GM23338 (cell line): ENCODE data around the gene CHRNA4. TPM values are rescaled to one million over a fixed set of nuclear protein-coding genes. Genes with fewer than 3 reads are reported as not detected.
"Not testable (repeated sequence)": the region's sequence is repeated elsewhere in the genome, so short reads cannot be mapped to it uniquely, and the experiment has no call there.

ENCODE experiments used
- ATAC-seq: fragments of 200-7000 bp; cut with Tn5 transposase; 3 replicates; pipeline ENCODE4 v1.9.1; 2020
- DNase-seq: peaks from one replicate; pipeline ENCODE4 v3.0.0-alpha.2; 2015; ENCODE audit warnings: low spot score
- H2AFZ ChIP-seq: fragments of 200-600 bp; sonication (generic); 2 replicates; pipeline ENCODE4 v1.8.0; 2016; ENCODE audit warnings: antibody characterized with exemption, mild to moderate bottlenecking, moderate library complexity
- H3F3A ChIP-seq: fragments of 200-600 bp; sonication (generic); replicated peaks from 2 replicates; pipeline ENCODE4 v1.8.0; 2017; ENCODE audit warnings: antibody characterized with exemption, mixed run types, low read depth
- H3K27ac ChIP-seq: fragments of 200-600 bp; sonication (generic); 2 replicates; pipeline ENCODE4 v1.6.1; 2016; ENCODE audit warnings: low read depth
- H3K27me3 ChIP-seq: fragments of 200-600 bp; sonication (generic); 2 replicates; pipeline ENCODE4 v1.8.0; 2016; ENCODE audit warnings: mild to moderate bottlenecking, mixed run types, moderate library complexity; ENCODE audit not compliant: insufficient read depth
- H3K36me3 ChIP-seq: fragments of 200-600 bp; sonication (generic); 2 replicates; pipeline ENCODE4 v1.8.0; 2016; ENCODE audit warnings: mild to moderate bottlenecking; ENCODE audit not compliant: insufficient read depth
- H3K4me1 ChIP-seq: fragments of 200-600 bp; sonication (generic); 2 replicates; pipeline ENCODE4 v1.8.0; 2016; ENCODE audit warnings: mild to moderate bottlenecking, moderate library complexity; ENCODE audit not compliant: insufficient read depth
- H3K4me2 ChIP-seq: fragments of 200-600 bp; sonication (generic); 2 replicates; pipeline ENCODE4 v1.7.1; 2017; ENCODE audit warnings: mixed run types
- H3K4me3 ChIP-seq: fragments of 200-600 bp; sonication (generic); 2 replicates; pipeline ENCODE4 v1.6.1; 2016; ENCODE audit warnings: mixed run types
- H3K79me2 ChIP-seq: fragments of 200-600 bp; sonication (generic); replicated peaks from 2 replicates; pipeline ENCODE4 v1.8.0; 2017; ENCODE audit warnings: mild to moderate bottlenecking; ENCODE audit not compliant: insufficient read depth
- H3K9me2 ChIP-seq: fragments of 200-600 bp; sonication (generic); 2 replicates; pipeline ENCODE4 v1.8.0; 2017; ENCODE audit not compliant: insufficient read depth
- H4K20me1 ChIP-seq: fragments of 200-600 bp; sonication (generic); replicated peaks from 2 replicates; pipeline ENCODE4 v1.8.0; 2017; ENCODE audit warnings: mild to moderate bottlenecking; ENCODE audit not compliant: insufficient read depth
- H3K27ac Mint-ChIP-seq: 2 replicates; pipeline ENCODE4 v1.8.0; 2020; ENCODE audit warnings: inconsistent platforms, mild to moderate bottlenecking, moderate library complexity, mixed read lengths
- H3K27me3 Mint-ChIP-seq: 3 replicates; pipeline ENCODE4 v1.8.0; 2022; ENCODE audit warnings: low read depth, mild to moderate bottlenecking, moderate library complexity, mixed read lengths, inconsistent platforms; ENCODE audit not compliant: insufficient read depth, poor library complexity
- H3K36me3 Mint-ChIP-seq: 3 replicates; pipeline ENCODE4 v1.8.0; 2021; ENCODE audit warnings: low read depth, mild to moderate bottlenecking, inconsistent platforms, moderate library complexity, mixed read lengths
- H3K4me1 Mint-ChIP-seq: 3 replicates; pipeline ENCODE4 v1.8.0; 2020; ENCODE audit warnings: mild to moderate bottlenecking, inconsistent platforms, mixed read lengths
- H3K4me3 Mint-ChIP-seq: 3 replicates; pipeline ENCODE4 v1.8.0; 2021; ENCODE audit warnings: moderate library complexity, mild to moderate bottlenecking, inconsistent platforms, mixed read lengths
- H3K9me3 Mint-ChIP-seq: 3 replicates; pipeline ENCODE4 v1.8.0; 2020; ENCODE audit warnings: moderate library complexity, mild to moderate bottlenecking, inconsistent platforms, mixed read lengths
- CREB1 ChIP-seq: fragments of 250-450 bp; sonication (Bioruptor Pico); IDR thresholded peaks from 2 replicates; pipeline ENCODE4 v1.5.0; 2020; ENCODE audit warnings: low read depth, mild to moderate bottlenecking, moderate library complexity
- EZH2 ChIP-seq: fragments of 200-600 bp; sonication (generic); IDR thresholded peaks from one replicate; pipeline ENCODE4 v1.8.0; 2017; ENCODE audit warnings: antibody characterized with exemption, mild to moderate bottlenecking, low read depth; ENCODE audit not compliant: unreplicated experiment
- JUNB ChIP-seq: IDR thresholded peaks from one replicate; pipeline ENCODE4 v1.6.1; 2016; ENCODE audit warnings: antibody characterized with exemption; ENCODE audit not compliant: unreplicated experiment
- POLR2AphosphoS5 ChIP-seq: IDR thresholded peaks from 2 replicates; pipeline ENCODE4 v1.6.1; 2016; ENCODE audit warnings: antibody characterized with exemption, low read depth
- STAT1 ChIP-seq: IDR thresholded peaks from one replicate; pipeline ENCODE4 v1.6.1; 2016; ENCODE audit warnings: antibody characterized with exemption; ENCODE audit not compliant: unreplicated experiment
- ZNF114 ChIP-seq: fragments of 250-450 bp; sonication (Bioruptor Pico); IDR thresholded peaks from 2 replicates; pipeline ENCODE4 v1.5.0; 2020; ENCODE audit warnings: mild to moderate bottlenecking, moderate library complexity
- polyA plus RNA-seq: library from polyadenylated mRNA; unstranded; fragments of >200 nt; fragmentation: Nextera tagmentation; extraction: Ambion mirVana; gene quantifications from 2 replicates; pipeline ENCODE4 v1.2.1, GENCODE V29; 2016
- total RNA-seq: library from RNA; depleted of rRNA; stranded (reverse); fragments of >200 nt; shearing (Covaris generic); gene quantifications from 2 replicates; pipeline ENCODE4 v1.2.3, GENCODE V29; 2014
- TF ChIP-seq, protein P1 (sequence below): IDR thresholded peaks from one replicate; pipeline ENCODE4 v1.6.1; 2018; ENCODE audit warnings: antibody characterized with exemption; ENCODE audit not compliant: unreplicated experiment
- TF ChIP-seq, protein P2 (sequence below), 2 experiments: fragments of 200-600 bp in 1 of 2; sonication (generic) in 1 of 2; conservative IDR thresholded peaks; 2 replicates each; pipeline versions ENCODE4 v1.5.1 to v1.6.1; 2016 to 2017; ENCODE audit warnings: antibody characterized with exemption in 2 of 2, low read depth in 2 of 2, mild to moderate bottlenecking in 2 of 2, moderate library complexity in 1 of 2

The CHRNA4 gene
- total and polyA plus RNA-seq, 2 experiments from 2014 or later = 2.7 to 3.9 TPM

DNA sequence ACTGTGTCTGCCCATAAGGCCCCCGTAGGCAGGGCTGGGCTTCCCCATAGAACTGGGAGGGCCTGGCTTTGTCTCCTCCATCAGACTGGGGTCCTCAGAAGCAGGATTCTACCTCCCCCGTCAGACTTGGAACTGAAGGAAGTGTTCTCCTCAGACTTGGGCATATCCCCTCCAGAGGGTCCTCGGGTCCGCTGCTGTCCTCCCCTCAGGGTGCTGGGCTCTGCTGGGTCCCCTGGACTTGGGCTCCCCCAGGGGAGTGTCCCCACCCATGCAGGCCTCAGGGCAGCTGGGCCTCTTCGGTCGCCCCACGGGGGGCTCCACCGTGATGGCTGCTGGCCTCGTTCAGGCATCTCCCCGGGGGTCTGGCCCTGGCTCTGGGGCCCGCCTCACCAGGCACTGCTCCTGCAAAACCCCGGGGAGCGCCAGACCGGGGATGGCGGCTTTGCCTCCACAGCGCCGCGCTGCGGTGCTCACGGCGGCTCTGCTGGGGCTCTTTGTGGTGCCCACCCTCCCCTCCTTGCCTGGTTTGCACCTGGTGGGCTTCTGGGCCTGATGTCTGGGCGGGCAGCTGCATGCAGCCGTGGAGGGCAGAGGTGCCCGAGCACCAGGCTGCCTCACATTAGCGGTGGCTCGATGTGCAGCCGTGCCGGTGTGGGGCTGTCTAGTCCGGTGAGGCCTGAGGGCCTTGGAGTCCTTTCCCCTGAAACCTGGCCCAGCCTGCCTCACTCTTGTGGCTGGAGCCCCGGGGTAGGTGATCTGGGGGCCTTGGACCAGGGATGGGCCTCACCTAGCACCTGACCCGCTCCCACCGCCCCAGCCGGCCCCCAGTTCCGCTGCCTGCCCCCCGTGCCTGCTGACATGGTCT lies 54.2 kb downstream of the CHRNA4 start:
- Histone ChIP-seq H4K20me1 (no peaks in the 10 kb centered on the region), H3F3A (no peaks in the 10 kb centered on the region), H3K36me3 (no peaks in the 10 kb centered on the region), H3K4me1 (no peaks in the 10 kb centered on the region), H3K27me3 (no peaks in the 10 kb centered on the region), H3K4me2 (no peak overlapping the region), H3K79me2 (no peaks in the 10 kb centered on the region), H3K4me3 (no peak overlapping the region), H3K9me2 (no peaks in the 10 kb centered on the region), H2AFZ (no peak overlapping the region), H3K27ac (no peak overlapping the region)
- peaks cover 5% of the 10 kb centered on the region for H3K27me3 Mint-ChIP-seq
- H3K4me3 Mint-ChIP-seq = no peak overlapping the region
- H3K27ac Mint-ChIP-seq = no peak overlapping the region
- H3K4me1 Mint-ChIP-seq = peaks cover 4% of the 10 kb centered on the region; the same call in 1 of the 3 replicates
- peaks cover 4% of the 10 kb centered on the region; the same call in 1 of the 3 replicates for H3K9me3 Mint-ChIP-seq
- no peak for ATAC-seq
- DNase-seq = no peak
- H3K36me3 Mint-ChIP-seq = no peaks in the 10 kb centered on the region
- TF ChIP-seq, protein P1, sequence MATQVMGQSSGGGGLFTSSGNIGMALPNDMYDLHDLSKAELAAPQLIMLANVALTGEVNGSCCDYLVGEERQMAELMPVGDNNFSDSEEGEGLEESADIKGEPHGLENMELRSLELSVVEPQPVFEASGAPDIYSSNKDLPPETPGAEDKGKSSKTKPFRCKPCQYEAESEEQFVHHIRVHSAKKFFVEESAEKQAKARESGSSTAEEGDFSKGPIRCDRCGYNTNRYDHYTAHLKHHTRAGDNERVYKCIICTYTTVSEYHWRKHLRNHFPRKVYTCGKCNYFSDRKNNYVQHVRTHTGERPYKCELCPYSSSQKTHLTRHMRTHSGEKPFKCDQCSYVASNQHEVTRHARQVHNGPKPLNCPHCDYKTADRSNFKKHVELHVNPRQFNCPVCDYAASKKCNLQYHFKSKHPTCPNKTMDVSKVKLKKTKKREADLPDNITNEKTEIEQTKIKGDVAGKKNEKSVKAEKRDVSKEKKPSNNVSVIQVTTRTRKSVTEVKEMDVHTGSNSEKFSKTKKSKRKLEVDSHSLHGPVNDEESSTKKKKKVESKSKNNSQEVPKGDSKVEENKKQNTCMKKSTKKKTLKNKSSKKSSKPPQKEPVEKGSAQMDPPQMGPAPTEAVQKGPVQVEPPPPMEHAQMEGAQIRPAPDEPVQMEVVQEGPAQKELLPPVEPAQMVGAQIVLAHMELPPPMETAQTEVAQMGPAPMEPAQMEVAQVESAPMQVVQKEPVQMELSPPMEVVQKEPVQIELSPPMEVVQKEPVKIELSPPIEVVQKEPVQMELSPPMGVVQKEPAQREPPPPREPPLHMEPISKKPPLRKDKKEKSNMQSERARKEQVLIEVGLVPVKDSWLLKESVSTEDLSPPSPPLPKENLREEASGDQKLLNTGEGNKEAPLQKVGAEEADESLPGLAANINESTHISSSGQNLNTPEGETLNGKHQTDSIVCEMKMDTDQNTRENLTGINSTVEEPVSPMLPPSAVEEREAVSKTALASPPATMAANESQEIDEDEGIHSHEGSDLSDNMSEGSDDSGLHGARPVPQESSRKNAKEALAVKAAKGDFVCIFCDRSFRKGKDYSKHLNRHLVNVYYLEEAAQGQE = no peak
- TF ChIP-seq, protein P2, sequence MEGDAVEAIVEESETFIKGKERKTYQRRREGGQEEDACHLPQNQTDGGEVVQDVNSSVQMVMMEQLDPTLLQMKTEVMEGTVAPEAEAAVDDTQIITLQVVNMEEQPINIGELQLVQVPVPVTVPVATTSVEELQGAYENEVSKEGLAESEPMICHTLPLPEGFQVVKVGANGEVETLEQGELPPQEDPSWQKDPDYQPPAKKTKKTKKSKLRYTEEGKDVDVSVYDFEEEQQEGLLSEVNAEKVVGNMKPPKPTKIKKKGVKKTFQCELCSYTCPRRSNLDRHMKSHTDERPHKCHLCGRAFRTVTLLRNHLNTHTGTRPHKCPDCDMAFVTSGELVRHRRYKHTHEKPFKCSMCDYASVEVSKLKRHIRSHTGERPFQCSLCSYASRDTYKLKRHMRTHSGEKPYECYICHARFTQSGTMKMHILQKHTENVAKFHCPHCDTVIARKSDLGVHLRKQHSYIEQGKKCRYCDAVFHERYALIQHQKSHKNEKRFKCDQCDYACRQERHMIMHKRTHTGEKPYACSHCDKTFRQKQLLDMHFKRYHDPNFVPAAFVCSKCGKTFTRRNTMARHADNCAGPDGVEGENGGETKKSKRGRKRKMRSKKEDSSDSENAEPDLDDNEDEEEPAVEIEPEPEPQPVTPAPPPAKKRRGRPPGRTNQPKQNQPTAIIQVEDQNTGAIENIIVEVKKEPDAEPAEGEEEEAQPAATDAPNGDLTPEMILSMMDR (conservative IDR thresholded peaks at IDR 0.05; ENCODE audit: low read depth in 2 of 2) = no peak
- TF ChIP-seq POLR2AphosphoS5 (no peak), ZNF114 (CRISPR knock-in tag) (no peak), CREB1 (CRISPR knock-in tag) (no peak), STAT1 (no peak), JUNB (no peak), EZH2 (no peak)

DNA sequence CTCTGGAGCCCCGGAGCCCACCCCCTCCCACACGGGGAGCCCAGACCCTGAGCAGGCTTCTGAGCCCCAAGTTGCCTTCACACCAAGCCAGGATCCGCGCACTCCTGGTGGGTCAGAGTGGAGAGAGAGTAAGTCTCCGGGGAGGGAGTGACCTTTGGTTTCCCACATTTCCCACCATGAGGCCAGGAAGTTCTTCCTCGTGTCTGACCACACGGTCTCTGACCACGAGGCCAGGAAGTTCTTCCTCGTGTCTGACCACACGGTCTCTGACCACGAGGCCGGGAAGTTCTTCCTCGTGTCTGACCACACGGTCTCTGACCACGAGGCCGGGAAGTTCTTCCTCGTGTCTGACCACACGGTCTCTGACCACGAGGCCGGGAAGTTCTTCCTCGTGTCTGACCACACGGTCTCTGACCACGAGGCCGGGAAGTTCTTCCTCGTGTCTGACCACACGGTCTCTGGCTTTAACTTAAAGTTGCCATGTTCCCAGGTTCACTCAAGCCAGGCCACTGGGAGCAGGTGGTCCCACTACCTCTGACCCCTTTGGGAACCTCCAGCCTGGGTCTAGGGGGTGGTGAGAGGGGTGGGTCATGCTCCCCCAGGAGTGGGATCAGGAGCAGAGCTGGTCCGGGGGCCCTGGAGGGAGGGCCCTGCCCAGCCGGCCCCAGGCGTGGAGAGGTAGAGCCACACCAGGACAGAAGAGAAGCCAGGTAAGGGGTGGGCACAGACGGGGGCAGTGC lies 55.0 kb downstream of the CHRNA4 start:
- not testable (repeated sequence) for H3K27ac Mint-ChIP-seq, H4K20me1 ChIP-seq, H3K27me3 Mint-ChIP-seq, H3K27me3 ChIP-seq, H3K79me2 ChIP-seq, H3K9me3 Mint-ChIP-seq, H3K4me2 ChIP-seq, H3F3A ChIP-seq, H3K36me3 ChIP-seq, H3K4me3 ChIP-seq, H3K27ac ChIP-seq, H3K36me3 Mint-ChIP-seq, H2AFZ ChIP-seq, ATAC-seq, H3K4me1 Mint-ChIP-seq, DNase-seq, H3K4me3 Mint-ChIP-seq, H3K4me1 ChIP-seq, H3K9me2 ChIP-seq
